COR-L47 (cell line): ENCODE results near the gene AGAP2.
A peak's percentile ranks its signal among the peaks of the same experiment; 100 is the strongest.

ENCODE experiments used
- DNase-seq: peaks from one replicate; lab custom pipeline; 2025; lab: John Stamatoyannopoulos, UW

The AGAP2 gene

DNA sequence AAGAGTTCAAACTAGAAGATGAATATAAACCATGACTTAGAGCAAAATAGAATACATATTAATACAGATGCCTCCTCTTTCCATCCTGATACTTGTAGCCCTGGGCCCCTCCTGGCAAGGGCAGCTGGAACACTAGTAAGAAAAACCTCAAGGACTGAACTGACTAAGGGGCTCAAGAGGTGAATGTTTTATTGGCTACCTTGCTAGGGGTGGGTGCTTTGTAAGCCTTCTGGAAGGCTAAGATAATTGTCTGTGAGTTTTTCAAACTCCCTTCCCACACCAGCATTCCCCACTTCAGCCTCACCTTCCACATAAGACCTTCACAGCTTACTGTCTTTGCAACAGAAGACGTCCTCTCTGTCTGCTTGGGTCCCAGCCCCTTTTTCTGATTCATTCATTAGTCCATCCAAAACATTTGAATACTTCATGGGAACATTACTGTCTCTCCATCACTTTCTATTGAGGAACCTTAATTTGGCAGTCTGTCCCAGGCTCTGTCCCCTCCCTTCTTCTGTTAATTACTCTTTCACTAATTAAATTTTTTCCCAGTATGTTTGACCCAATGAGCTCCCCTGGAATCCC lies 15.3 kb upstream of the AGAP2 start:
- DNase-seq, result no peak

DNA sequence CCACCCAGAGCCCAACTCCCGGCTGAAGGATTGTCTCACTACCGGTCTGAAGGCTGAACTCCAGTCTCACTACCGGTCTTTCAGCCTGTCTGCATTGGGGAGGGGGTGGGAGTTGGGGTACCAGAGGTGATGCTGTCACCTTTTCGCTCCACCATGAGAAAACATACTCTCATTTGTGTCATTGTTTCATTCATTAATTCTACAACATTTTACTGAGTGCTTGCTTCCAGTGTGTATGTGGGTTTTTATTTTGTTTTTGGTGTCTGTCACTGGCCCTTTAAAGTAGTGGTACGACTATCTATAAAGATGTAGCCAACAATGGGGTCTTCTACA lies 14.1 kb upstream of the AGAP2 start:
- DNase-seq, result no peak

DNA sequence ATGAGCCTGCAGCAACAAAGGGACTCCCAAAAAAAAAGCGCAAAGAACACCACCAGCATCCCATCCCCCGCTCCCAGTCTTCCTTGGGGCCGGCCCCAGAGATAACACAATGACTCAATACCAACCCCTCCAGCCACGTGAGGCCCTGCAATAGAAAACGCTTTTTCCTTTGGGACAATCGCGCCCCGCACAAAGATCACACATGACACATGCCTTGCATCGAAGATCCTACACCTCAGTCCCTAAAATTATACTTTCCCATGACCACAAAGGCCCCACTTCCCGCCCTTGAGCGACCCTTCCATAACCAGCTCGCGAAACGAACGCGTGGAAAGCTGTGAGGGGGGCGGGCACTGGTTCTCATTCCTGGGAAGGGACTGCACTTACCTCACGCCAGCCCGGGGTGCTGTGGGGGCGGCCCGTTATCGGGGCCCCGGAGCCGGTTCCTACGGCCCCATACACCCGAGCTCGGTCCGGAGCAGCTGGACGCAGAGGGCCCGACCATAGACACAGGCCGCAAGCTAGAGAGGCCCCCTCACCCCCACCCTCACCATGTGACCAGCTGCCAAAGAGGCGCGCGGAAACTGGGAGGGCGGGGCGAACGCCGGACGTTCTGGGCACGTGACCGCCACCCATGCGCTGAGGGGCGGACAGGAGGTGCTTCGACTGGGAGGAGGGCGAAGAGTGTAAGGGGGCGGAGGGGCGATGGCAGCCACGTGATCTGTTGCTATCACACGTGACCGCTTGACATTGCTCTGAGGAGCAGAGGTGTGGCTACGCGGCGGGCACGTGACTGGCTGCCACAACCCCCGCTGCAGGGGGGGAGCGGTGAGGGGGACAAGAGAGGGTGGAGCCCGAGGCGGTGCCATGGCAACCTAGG lies 13.5 kb upstream of the AGAP2 start, which contains the start of gene CDK4:
CDK4 (minus strand) TSS at position 523 of the 880 bp plus-strand sequence. CDS start 593 bp downstream, outside the sequence.
- DNase-seq, result peak; percentile 99

DNA sequence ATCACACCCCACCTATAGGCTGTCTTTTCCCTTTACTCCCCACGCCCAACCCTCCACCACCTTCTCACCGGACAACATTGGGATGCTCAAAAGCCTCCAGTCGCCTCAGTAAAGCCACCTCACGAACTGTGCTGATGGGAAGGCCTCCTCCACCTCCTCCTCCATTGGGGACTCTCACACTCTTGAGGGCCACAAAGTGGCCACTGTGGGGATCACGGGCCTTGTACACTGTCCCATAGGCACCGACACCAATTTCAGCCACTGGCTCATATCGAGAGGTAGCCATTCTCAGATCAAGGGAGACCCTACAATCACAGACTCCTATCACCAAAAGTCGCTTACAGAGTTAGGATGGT lies 12.9 kb upstream of the AGAP2 start:
- no peak for DNase-seq

DNA sequence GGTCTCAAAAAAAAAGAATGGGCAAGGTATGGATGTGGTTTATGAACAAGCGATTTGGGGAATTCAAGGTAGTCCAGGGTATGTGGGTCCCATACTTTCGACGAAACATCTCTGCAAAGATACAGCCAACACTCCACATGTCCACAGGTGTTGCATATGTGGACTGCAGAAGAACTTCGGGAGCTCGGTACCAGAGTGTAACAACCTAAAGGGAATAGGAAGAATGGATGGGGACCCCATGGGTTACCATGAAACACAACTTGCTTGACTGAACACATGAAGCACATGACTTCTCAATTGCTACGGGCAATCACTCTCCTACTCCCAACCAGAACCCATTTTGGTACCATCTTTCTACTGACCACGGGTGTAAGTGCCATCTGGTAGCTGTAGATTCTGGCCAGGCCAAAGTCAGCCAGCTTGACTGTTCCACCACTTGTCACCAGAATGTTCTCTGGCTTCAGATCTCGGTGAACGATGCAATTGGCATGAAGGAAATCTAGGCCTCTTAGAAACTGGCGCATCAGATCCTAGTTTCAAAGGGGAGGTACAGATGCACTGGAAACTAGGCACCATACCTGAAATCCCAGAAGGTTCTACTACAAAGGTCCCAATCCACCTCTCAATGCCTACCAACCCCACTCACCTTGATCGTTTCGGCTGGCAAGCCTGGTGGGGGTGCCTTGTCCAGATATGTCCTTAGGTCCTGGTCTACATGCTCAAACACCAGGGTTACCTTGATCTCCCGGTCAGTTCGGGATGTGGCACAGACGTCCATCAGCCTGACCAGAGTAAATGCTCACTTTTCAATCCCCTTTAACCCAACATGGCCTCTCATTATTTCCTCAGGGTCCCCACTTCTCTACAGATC lies 12.3 kb upstream of the AGAP2 start:
- no peak for DNase-seq

DNA sequence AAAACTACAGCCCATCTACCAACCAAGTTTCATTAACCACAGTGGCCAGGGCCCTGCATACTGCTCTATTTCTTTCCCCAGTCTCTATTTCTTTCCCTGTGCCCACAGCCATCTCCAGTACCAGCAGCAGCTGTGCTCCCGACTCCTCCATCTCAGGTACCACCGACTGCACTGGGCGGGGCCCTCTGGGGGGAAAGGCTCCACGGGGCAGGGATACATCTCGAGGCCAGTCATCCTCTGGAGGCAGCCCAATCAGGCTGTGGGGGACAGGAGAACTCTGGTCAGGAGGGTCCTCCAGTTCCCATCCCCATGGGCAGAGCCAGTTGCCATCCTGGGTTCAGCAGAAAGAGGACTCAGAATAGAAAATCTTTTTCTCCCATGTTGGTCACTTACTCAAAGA lies 10.5 kb upstream of the AGAP2 start:
- no peak for DNase-seq

DNA sequence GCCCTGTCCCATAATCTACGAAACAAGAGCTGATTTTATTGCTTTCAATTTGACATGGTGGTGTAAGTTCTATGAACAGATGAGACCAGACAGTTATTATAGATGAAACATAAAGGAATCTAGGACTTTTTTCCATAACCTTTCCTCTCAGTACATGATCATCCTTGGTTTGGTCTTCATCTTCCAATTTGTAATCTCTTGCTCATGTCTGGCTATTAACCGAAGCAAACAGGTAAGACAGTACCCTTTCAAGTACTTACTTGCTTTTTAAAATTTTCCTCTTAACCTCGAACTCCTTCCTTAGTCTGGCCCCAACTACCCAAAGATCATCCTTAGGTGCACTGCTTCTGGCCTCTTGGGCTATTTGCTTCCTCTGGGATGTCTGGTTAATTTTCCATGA lies 7.5 kb upstream of the AGAP2 start:
- DNase-seq, result no peak

DNA sequence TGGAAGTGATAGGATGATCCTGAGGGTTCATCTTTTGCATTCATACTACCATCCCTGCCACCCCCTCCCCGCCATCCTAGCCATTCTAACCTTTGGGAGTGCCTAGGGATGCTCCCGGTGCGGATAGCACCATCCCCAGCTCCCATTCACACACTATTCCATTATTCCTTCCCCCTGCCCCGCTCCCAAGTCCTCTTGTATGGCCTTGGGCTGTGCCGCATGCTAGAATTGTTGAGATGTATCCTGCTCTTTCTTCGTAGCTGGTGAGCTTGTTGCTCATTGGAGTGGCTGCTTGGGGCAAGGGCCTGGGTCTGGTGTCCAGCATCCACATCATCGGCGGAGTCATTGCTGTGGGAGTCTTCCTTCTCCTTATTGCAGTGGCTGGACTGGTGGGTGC lies 6.9 kb upstream of the AGAP2 start:
- DNase-seq, result no peak

DNA sequence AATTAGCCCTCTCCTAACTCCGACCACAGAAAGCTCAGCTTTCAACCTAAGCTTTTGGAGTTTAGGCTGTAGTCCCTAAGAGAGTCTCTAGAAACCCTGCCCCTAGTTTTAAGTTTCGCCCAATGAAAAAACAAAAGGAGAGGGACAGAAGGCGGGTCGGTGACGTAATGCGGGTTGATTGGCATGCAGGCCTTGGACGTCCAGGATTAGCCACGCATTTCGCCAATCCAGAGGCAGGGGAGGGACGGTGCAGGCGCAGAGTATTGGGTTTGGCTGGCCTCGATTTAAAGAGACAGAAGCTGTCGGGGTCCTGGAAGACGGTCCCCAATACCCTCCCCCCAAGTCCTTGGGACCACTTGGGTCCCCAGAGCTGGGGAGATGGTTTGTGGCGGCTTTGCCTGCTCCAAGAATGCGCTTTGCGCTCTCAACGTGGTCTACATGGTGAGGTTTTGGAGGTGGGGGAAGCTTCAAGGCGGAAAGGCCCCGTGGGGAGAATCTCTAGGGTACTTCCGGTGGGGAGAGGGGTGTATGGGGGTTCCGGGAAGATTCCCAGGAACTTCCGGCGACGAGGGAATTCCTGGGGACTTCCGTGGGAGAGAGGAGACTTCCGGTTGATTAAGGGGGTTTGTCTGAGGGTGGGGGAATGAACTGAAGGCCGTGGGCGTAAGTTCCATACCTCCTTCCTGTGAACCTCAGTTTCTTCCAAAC lies 6.4 kb upstream of the AGAP2 start, which contains the start of gene TSPAN31:
TSPAN31 (plus strand) TSS at position 263 of the 708 bp plus-strand sequence; CDS start at position 379, 116 bp downstream.
- DNase-seq, result peak; percentile 98

DNA sequence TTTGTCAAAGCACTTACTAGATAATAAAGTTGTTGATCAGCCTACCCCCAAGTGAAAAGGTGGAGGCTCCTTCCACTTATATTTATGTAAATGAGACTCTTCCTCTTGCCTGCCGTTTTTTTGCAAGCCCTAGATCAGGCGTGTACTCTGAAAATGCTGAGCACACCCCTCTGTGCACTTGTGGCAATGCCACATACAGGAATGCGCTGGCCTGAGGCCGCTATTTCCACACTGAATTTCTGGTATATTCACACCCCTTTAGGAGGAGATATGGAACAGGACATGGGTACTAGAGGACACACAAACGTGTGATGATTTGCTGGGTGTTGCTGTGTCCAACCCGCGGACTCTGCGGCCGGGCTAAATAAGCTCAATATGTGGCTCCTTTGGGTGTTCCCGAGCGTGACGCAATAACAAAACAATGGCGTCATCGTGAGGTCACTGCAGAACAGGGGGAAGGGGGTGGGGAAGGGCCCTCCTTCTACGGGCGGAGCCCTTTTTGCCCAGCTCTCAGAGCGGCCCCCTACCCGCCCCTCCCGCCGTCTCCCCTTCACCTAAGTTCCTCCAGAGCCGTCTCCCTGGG lies 5.7 kb upstream of the AGAP2 start:
- peak; percentile 81 for DNase-seq

DNA sequence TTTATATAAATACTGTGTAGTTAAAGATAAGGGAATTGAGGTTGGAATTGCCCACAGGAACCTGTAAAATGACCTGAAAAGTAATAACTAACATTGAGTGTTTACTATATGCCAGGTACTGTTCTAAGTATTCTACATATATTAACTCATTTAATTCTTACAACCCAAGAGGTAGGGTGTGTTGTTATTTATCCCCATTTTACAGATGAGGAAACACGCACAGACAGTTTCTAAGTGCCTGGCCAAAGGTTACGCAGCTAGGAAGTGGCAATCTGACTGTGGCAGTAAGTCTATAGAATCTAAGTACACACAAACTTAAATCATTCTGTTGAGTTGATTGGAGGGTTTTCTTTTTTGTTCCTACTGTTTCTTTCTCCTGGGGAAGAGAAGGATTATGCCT lies 5.2 kb upstream of the AGAP2 start:
- no peak for DNase-seq

DNA sequence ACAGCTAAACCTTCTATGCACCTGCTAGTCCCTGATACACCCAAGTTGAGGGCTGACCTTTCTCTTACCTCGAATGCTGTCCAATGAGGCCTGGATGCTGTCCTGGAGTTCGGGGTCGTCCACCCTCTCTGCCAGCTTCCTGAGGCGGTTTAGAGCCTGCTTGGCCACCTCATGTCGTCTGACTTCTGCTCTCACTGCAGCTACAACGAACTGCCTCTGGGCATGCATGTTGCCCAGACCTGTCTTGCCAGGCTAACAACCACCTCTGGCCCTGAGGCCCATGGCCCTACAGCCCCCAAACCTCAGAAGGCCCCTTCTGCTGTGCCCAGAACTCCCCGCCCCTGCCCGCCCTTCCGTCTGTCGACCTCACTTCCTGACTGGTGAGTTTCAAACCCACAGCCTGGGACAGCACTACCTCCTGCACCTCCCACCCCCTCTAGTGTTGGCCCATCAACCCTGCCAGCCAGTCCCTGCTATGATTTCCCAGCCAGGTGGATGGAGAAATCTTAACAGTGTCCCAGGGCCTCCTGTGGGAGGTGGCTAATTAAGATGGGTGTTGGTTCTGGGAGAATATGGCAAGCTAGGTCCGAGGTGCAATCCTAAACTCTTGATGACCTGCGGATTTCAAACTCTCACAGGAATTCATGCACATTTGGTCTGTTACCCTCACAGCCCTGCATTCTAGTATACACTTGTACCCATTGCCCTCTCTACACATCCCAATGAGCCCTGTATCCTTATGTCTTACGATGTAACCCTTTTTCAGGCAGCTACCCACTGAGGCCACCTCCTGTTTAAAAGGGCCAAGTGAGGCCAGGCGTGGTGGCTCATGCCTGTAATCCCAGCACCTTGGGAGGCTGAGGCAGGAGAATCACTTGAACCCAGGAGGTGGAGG lies 3.5 kb upstream of the AGAP2 start:
- DNase-seq, result no peak

DNA sequence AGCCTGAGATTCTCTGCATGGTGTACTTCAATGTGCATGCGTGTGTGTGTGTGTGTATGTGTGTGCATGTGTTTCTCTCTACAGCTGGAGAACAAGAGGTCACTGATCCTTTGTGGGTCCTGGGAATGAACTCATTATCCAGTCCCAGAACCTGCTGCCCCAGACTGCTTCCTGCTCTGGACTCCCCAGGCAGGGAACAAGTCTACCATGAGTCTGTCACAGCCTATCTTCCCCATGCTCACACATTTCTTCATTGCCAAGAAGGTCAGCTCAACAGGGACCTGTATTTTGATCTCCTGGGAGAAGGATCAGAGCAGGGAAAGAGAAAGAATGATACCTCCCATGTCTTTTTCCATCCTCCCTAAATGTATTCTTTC lies 2.9 kb upstream of the AGAP2 start:
- no peak for DNase-seq

DNA sequence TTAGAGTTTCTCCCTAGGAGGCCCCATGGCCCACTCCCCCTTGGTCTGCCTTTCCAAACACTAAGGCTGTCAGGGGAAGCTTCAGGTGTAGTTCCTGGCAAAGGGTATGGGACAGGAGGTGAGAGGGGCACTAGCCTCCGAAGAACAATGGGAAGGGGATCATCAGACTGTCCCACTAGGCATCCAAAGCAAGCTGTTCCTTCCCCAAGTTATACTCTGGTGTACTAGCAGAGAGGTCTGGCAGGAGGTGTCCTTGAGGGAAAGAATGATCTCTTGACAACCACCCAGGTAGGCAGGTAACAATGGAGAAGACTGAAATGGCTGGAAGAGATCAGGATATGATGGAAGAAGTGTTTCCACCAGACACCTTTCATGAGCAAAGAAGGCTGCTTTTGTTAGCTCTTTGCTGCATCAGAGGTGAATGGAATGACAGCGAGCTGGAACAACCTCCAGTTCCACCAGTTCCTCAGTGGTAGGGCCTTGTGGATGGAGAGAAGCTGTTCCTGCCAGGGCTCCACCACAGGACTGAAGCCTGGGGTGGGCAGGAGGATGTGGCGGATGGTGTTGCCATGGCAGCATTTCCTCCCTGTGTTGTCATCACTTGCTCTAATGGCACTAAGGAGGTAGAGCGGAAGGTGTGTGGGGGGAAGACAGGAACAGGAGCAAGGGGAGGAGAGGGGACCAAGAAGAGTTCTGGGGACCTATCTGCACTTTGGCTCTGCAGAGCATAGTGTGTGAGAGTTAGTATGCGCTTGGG lies 2.3 kb upstream of the AGAP2 start:
- peak; percentile 13 for DNase-seq

DNA sequence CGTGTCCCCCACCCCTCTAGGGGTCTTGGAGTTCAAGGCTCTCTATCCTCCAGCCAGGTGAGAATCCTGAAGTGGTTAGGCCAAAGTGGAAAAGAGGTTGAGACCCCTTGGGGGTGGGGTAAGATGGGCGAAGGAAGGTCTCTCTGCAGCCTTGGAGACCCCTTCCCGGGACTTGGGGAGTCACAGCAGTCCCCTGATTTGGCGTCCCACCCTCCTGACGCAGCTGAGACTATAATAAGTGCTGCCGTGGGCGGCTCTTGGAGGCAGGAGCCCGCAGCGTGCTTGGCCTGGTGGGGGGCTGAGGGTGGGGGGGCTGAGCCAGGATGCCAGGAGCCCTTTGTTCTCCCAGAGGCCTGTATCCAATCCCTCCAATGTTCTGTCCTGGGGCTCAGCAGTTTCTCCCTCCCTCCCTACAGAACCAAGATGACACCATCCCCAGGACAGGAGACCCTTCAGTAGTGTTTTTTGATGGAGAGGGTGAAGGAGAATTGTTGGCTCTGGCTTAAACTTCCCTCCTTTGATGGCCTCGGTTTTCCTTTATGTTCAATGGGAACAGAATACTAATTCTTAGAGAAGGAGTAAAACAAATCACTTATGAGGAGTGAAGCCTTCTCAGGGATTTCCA lies 1.5 kb upstream of the AGAP2 start:
- DNase-seq, result no peak

DNA sequence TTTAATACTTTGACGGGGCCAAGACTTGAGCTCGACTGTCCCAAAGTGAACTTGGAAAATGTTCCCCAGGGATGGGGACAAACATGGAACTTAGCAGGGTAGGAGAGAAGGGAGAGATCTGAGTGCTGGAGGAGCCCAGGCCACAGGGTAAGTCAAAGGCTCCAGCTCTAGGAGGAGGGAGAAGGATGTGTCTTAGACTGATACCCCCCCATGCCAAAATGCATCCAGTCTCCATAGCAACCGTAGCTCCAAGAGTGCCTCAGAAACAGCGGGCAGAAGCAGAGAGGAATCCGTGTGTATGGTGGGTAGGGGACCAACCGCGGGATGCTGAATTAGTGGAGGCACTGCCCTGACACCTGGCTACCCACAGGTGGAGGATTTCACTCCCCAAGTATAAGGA lies 845 bp upstream of the AGAP2 start:
- no peak for DNase-seq

DNA sequence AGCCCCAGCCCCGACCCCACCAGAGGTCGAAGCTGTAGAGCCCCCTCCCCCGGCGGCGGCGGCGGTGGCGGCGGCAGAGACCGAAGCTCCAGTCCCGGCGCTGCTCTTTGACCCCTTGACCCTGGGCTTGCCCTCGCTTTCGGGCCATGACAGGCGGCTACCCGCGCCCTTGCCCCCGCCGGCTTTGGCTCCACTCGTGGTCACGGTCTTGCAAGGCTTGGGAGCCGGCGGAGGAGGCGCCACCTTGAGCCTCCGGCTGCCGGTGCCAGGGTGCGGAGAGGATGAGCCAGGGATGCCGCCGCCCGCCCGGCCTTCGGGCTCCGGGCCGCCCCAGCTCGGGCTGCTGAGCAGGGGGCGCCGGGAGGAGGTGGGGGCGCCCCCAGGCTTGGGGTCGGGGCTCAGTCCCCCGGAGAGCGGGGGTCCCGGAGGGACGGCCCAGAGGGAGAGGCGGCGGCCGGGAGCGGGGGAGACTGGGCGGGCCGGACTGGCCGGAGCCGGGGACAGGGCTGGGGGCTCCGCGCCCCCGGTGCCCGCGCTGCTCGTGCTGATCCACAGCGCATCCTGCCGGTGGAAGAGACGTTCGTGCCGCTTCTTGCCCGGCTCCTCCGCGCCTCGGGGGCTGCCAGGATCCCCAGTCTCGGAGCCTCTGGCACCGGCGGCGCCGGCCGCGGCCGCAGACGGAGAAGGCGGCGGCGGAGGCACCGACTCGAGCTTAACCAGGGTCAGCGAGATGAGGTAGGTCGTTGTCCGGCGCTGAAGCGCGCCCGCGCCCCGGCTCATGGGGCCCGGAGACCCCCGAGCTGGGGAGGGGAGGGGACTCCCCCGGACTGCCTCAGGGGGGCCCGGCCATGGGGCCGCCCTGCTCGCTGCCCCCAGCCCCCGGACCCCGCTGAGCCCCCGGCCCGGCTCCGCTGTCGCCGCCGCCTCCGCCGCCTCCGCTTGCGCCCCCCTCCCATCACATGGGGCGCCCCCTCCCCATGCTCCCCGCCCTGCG lies 778 bp downstream of the AGAP2 start:
- DNase-seq, result peak; percentile 12
